K562 (cell line): ENCODE measurements around the gene PRKAR1B. TPM values are rescaled to one million over a fixed set of nuclear protein-coding genes. Genes with fewer than 3 reads are reported as not detected.

Experiments
- ADNP ChIP-seq: fragments of 200-800 bp; sonication (Bioruptor generic); IDR thresholded peaks from 2 replicates; pipeline ENCODE4 v1.6.1; 2016; ENCODE audit warnings: missing genetic modification characterization, missing compliant biosample characterization
- ARHGAP35 ChIP-seq: fragments of 450-650 bp; IDR thresholded peaks from 2 replicates; pipeline ENCODE4 v1.6.1; 2018; ENCODE audit not compliant: partially characterized antibody
- BRCA1 ChIP-seq, 2 experiments: fragments of 450-650 bp in 1 of 2; sonication (generic) in 1 of 2; formaldehyde crosslinking in 1 of 2; IDR thresholded peaks; 2 replicates each; pipeline versions ENCODE4 v1.5.0 to v1.6.1; 2017 to 2020; ENCODE audit warnings: mild to moderate bottlenecking in 1 of 2, missing genetic modification reagents in 1 of 2
- C11orf30 ChIP-seq: fragments of 450-650 bp; IDR thresholded peaks from 2 replicates; pipeline ENCODE4 v1.6.1; 2016; ENCODE audit warnings: low read depth, mild to moderate bottlenecking
- MEIS2 ChIP-seq: fragments of 450-650 bp; IDR thresholded peaks from 2 replicates; pipeline ENCODE4 v1.6.1; 2014; ENCODE audit warnings: mild to moderate bottlenecking; ENCODE audit not compliant: partially characterized antibody
- NUFIP1 ChIP-seq: fragments of 450-650 bp; IDR thresholded peaks from 2 replicates; pipeline ENCODE4 v1.6.1; 2018; ENCODE audit not compliant: partially characterized antibody
- PHB ChIP-seq: fragments of 250-450 bp; sonication (Bioruptor Pico); IDR thresholded peaks from 2 replicates; pipeline ENCODE4 v1.5.0; 2021
- RBM14 ChIP-seq: fragments of 200-400 bp; formaldehyde crosslinking; IDR thresholded peaks from 2 replicates; pipeline ENCODE4 v1.6.1; 2018; ENCODE audit warnings: low read depth, mild to moderate bottlenecking, low read length, moderate library complexity, borderline replicate concordance; ENCODE audit not compliant: insufficient read depth
- RFX7 ChIP-seq: fragments of 250-450 bp; sonication (Bioruptor Pico); IDR thresholded peaks from 2 replicates; pipeline ENCODE4 v1.5.1; 2021; ENCODE audit warnings: mild to moderate bottlenecking
- SMAD1 ChIP-seq: fragments of 150-350 bp; IDR thresholded peaks from 2 replicates; pipeline ENCODE4 v1.6.1; 2014; ENCODE audit warnings: low read length, low read depth; ENCODE audit not compliant: partially characterized antibody
- SPI1 ChIP-seq: IDR thresholded peaks from 2 replicates; pipeline ENCODE4 v1.6.1; 2011; ENCODE audit warnings: low read depth, low read length, control low read depth, borderline replicate concordance
- SRSF3 ChIP-seq: fragments of 200-400 bp; formaldehyde crosslinking; IDR thresholded peaks from 2 replicates; pipeline ENCODE4 v1.6.1; 2016; ENCODE audit warnings: mild to moderate bottlenecking, low read length, moderate library complexity; ENCODE audit not compliant: insufficient read depth
- TAF15 ChIP-seq: fragments of 200-400 bp; formaldehyde crosslinking; IDR thresholded peaks from 2 replicates; pipeline ENCODE4 v1.6.1; 2017; ENCODE audit warnings: mild to moderate bottlenecking, low read depth, low read length, moderate library complexity
- TAL1 ChIP-seq: fragments of 450-650 bp; IDR thresholded peaks from 2 replicates; pipeline ENCODE4 v1.6.1; 2016; ENCODE audit warnings: mild to moderate bottlenecking
- THAP7 ChIP-seq: fragments of 250-450 bp; sonication (Bioruptor Pico); IDR thresholded peaks from 2 replicates; pipeline ENCODE4 v1.5.0; 2021
- XRCC3 ChIP-seq: fragments of 450-650 bp; IDR thresholded peaks from 2 replicates; pipeline ENCODE4 v1.6.1; 2017; ENCODE audit warnings: mild to moderate bottlenecking, moderate library complexity
- XRCC5 ChIP-seq: fragments of 200-400 bp; formaldehyde crosslinking; IDR thresholded peaks from 2 replicates; pipeline ENCODE4 v1.6.1; 2017; ENCODE audit warnings: low read depth, mild to moderate bottlenecking, low read length
- ZBTB5 ChIP-seq: fragments of 450-650 bp; IDR thresholded peaks from 2 replicates; pipeline ENCODE4 v1.6.1; 2017; ENCODE audit warnings: antibody characterized with exemption
- ZC3H11A ChIP-seq: IDR thresholded peaks from 2 replicates; pipeline ENCODE4 v1.6.1; 2012; ENCODE audit warnings: low read depth, low read length, improper control_type of control experiment
- ZC3H4 ChIP-seq: sonication (generic); formaldehyde crosslinking; IDR thresholded peaks from 2 replicates; pipeline ENCODE4 v1.9.0; 2021; ENCODE audit warnings: missing genetic modification reagents, borderline replicate concordance
- ZKSCAN3 ChIP-seq: fragments of 250-450 bp; sonication (Bioruptor Pico); IDR thresholded peaks from 2 replicates; pipeline ENCODE4 v1.4.0; 2020
- ZNF24 ChIP-seq: fragments of 450-650 bp; IDR thresholded peaks from 2 replicates; pipeline ENCODE4 v1.6.1; 2016
- ZNF311 ChIP-seq: fragments of 250-450 bp; sonication (Bioruptor Pico); IDR thresholded peaks from 2 replicates; pipeline ENCODE4 v1.4.0; 2020; ENCODE audit warnings: mild to moderate bottlenecking, moderate library complexity
- polyA plus RNA-seq, 8 experiments: library from polyadenylated mRNA; depleted of rRNA in 4 of 8; stranded (reverse) in 5 of 8; unstranded in 3 of 8; fragments of >200 nt; fragmentation: Nextera tagmentation in 2 of 8; fragmentation: Illumina TruSeq in 1 of 8; extraction: Ambion mirVana in 2 of 8; extraction: Trizol in 1 of 8; gene quantifications; 2 replicates each; pipeline versions ENCODE4 v1.2.1 to v1.2.3, GENCODE V29; 2011 to 2014; ENCODE audit warnings: inconsistent platforms in 1 of 8, missing spikeins in 1 of 8
- total RNA-seq, 7 experiments: library from RNA; depleted of rRNA in 6 of 7; stranded (reverse); fragments of >200 nt in 6 of 7; fragmentation: Illumina TruSeq in 2 of 7; extraction: Trizol in 2 of 7; gene quantifications; 2 replicates each; pipeline versions ENCODE4 v1.2.1 to v1.2.3, GENCODE V29; 2011 to 2021; ENCODE audit warnings: low replicate concordance in 1 of 7
- TF ChIP-seq, protein P1 (sequence below): sonication (generic); formaldehyde crosslinking; IDR thresholded peaks from 2 replicates; pipeline ENCODE4 v1.8.1; 2022; ENCODE audit warnings: missing genetic modification reagents
- TF ChIP-seq, protein P2 (sequence below): fragments of 450-650 bp; formaldehyde crosslinking; conservative IDR thresholded peaks from 2 replicates; pipeline ENCODE4 v1.4.0; 2022; ENCODE audit warnings: mild to moderate bottlenecking, missing genetic modification characterization

PRKAR1B gene
- total and polyA plus RNA-seq, 9 of the 15 experiments (the other 6 are each of a cell fraction or from before 2014, with no cell fraction given) = 0.99 to 30.5 (median 12.7) TPM

DNA sequence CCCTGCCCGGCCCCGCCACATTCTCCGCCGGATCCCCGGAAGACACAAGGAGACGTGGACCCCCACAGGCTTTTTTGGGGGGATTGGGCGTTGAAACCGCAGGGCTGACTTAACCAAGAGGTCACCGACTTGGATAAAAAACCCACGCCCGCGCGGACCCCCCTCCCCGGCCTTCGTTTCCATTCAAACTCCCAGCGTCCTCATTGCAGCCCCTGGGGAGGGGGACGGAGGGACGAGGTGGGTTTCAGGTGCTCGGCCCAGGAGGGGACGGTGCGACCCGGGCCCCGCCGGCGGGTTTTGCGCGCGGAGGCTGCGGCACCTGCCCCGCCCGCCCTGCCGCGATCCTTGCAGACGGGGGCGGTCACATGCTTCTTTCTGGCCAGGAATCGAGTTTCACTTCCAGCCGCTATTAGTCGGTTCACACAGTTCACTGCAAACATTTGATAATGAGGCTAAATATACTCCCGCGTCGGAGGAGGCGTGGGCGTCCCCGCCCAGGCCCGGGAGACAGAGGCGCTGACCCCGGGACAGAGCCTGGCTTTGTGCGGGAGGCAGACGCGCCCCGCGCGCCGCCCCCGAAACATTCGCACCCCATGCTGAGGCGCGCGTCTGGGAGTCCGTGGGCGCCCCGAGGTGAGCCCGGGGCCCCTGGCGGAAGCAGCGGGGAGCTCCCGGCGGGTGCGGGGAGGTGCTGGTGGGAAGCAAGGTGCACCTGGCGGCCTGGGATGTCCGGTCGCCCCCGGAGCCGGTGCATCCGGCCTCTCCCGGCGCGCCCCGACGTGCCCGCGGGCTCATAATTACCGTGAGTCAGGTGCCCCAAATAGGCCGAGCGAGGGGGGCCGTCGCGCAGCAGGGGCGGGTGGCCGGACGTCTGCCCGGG is 204.8 kb downstream of the PRKAR1B start (continued):
- TF ChIP-seq ZC3H11A (no peak), ZBTB5 (no peak), ADNP (tag) (no peak), XRCC5 (no peak), NUFIP1 (no peak), SRSF3 (no peak), PHB (CRISPR knock-in tag) (no peak), BRCA1 (IDR thresholded peaks at IDR 0.05) (no peak), BRCA1 (CRISPR knock-in tag; IDR thresholded peaks at IDR 0.05) (no peak), ZNF311 (CRISPR knock-in tag) (no peak), SPI1 (no peak), TAF15 (no peak), THAP7 (CRISPR knock-in tag) (no peak), SMAD1 (no peak), ZNF24 (no peak), RFX7 (CRISPR knock-in tag) (no peak), TAL1 (peak; percentile 26; the same call in 1 of the 2 replicates), MEIS2 (no peak), C11orf30 (no peak), ZKSCAN3 (CRISPR knock-in tag) (no peak), ARHGAP35 (no peak), XRCC3 (no peak), RBM14 (no peak), ZC3H4 (CRISPR knock-in tag) (no peak)
- TF ChIP-seq, protein P1, sequence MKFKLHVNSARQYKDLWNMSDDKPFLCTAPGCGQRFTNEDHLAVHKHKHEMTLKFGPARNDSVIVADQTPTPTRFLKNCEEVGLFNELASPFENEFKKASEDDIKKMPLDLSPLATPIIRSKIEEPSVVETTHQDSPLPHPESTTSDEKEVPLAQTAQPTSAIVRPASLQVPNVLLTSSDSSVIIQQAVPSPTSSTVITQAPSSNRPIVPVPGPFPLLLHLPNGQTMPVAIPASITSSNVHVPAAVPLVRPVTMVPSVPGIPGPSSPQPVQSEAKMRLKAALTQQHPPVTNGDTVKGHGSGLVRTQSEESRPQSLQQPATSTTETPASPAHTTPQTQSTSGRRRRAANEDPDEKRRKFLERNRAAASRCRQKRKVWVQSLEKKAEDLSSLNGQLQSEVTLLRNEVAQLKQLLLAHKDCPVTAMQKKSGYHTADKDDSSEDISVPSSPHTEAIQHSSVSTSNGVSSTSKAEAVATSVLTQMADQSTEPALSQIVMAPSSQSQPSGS (CRISPR knock-in tag) = no peak
- TF ChIP-seq, protein P2, sequence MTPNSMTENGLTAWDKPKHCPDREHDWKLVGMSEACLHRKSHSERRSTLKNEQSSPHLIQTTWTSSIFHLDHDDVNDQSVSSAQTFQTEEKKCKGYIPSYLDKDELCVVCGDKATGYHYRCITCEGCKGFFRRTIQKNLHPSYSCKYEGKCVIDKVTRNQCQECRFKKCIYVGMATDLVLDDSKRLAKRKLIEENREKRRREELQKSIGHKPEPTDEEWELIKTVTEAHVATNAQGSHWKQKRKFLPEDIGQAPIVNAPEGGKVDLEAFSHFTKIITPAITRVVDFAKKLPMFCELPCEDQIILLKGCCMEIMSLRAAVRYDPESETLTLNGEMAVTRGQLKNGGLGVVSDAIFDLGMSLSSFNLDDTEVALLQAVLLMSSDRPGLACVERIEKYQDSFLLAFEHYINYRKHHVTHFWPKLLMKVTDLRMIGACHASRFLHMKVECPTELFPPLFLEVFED (CRISPR knock-in tag) = 0 out of 2 replicates have a peak, but pooled peaks have one; percentile 29
